ENCODE results near the gene PHLDB3. TPM values are rescaled to one million over a fixed set of nuclear protein-coding genes. Genes with fewer than 3 reads are reported as not detected.
"Not testable (repeated sequence)": the region's sequence is repeated elsewhere in the genome, so short reads cannot be mapped to it uniquely, and the experiment has no call there.

Gene PHLDB3
- total RNA-seq, result 17.3 and 20.2 TPM in 2 replicates

GRCh38 chr19:43504426-43505185, at the start of gene PHLDB3:
Gene PHLDB3 (minus strand): TSS chr19:43504746. CDS start chr19:43504118, 628 bp downstream.
- intact Hi-C loops (cut with micrococcal nuclease), result loop anchor here (1.0 to 5.0 kb wide), 5 partner anchors 22 to 1498 kb away; partner anchors contain the start of gene RELB

DNA sequence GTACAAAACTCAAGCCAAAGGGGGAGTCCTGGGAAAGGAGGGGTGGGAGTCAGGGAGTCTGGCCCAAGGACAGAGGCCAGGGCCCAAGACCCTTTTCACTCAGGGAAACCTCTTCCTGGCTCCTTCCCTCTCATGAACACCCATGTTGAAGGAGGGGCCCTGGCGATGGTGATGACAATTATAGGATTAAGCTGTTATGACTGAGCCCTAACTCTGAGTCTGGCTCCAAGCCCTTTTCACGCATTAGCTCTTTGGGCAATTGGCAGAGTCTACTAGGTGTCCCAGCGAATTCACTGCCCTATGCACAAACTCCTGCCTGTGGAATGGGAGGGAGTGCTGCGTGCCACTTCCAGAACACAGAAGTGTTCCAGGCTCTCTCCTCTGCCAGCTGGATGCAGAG, 49.1 kb upstream of the PHLDB3 start:
- intact Hi-C loops (cut with micrococcal nuclease), result no loop called here

- intact Hi-C loops (cut with micrococcal nuclease), result no loop called here
Observed at GRCh38 chr19:43552616-43553015, 48.1 kb upstream of the PHLDB3 start.

- intact Hi-C loops (cut with micrococcal nuclease), result no loop called here
Observed at GRCh38 chr19:43552198-43552450, 47.6 kb upstream of the PHLDB3 start.

- intact Hi-C loops (cut with micrococcal nuclease), result no loop called here
Observed at GRCh38 chr19:43551399-43552197, 47.1 kb upstream of the PHLDB3 start.

GRCh38 chr19:43548706-43549105, 44.2 kb upstream of the PHLDB3 start:
- intact Hi-C loops (cut with micrococcal nuclease), result no loop called here

- intact Hi-C loops (cut with micrococcal nuclease), result not testable (repeated sequence)
Observed at GRCh38 chr19:43547926-43548325, 43.4 kb upstream of the PHLDB3 start.

- intact Hi-C loops (cut with micrococcal nuclease), result no loop called here
Observed at GRCh38 chr19:43546581-43546980, 42.0 kb upstream of the PHLDB3 start.

DNA sequence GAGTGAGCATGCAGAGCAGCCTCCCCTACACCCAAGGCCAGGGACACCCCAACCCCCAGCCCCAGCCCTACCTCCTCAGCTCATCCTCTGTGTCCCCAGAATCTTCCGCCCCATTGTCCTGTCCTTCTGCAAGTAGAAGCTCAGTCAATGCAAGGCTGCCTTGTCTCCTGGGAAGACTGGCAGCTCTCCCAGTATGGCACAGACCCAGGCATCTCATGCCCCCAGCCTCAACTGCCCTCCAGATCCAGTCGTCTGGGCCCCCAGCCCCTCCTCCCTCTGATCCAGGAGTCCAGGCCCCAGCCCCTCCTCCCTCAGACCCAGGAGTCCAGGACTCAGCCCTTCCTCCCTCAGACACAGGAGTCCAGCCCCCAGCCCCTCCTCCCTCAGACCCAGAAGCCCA, 41.4 kb upstream of the PHLDB3 start:
- intact Hi-C loops (cut with micrococcal nuclease), result no loop called here

GRCh38 chr19:43545276-43545675, 40.7 kb upstream of the PHLDB3 start:
- intact Hi-C loops (cut with micrococcal nuclease), result no loop called here

DNA sequence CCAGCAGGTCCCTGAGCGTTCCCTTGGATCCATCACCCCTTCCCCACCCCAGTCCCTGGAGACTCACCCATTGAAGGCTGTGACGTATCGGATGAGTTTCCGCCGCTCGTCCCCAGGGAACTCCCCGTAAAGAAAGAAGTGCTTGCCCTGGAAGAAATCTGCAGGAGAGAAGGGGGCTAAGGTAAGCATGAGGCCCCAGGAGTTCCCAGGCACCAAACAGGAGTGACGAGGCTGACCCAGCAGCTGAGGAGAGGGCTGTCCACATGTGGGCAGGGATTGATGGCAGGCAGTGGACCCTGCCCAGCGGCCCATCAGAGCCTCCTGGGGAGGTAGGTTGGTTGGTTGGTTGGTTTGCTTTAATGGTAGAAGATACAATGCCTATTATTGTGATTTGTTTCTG, 39.5 kb upstream of the PHLDB3 start:
- intact Hi-C loops (cut with micrococcal nuclease), result no loop called here

DNA sequence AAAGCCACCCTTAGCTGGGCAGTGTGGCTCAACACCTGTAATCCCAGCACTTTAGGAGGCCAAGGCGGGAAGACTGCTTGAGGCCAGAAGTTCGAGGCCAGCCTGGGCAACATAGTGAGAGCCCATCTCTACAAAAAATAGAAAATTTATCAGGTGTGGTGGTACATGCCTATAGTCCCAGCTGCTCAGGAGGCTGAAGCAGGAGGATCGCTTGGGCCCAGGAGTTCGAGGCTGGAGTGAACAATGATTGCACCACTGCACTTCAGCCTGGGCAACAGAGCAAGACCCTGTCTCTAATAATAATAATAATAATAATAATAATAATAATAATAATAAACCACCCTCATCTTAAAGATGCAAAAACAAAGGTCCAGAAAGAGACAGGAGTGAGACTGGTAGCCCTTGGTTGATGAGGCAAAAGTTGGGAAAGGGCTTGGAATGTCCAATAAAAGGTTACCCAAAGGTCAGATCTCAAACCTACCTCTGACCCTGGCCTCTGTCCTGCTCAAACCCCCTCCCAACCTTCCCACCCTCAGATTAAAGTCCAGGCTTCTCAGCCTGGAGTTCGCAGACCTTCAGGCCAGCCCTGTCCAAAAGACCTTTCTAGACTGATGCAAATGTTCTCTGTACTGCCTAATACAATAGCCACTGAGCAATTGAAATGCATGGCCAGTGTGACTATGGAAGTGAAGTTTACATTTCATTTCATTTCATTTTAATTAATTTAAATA, 37.5 kb upstream of the PHLDB3 start:
- intact Hi-C loops (cut with micrococcal nuclease), result no loop called here

GRCh38 chr19:43540381-43540780, 35.8 kb upstream of the PHLDB3 start:
- intact Hi-C loops (cut with micrococcal nuclease), result no loop called here

GRCh38 chr19:43538922-43539321, 34.4 kb upstream of the PHLDB3 start:
- intact Hi-C loops (cut with micrococcal nuclease), result loop anchor here (10.0 kb wide), 1 partner anchor 216 kb away; the partner anchor contains the start of gene SMG9

GRCh38 chr19:43534816-43535761, 30.5 kb upstream of the PHLDB3 start:
- intact Hi-C loops (cut with micrococcal nuclease), result loop anchor here (1.0 to 10.0 kb wide), 2 partner anchors 72 to 220 kb away; partner anchors contain the start of gene SMG9

DNA sequence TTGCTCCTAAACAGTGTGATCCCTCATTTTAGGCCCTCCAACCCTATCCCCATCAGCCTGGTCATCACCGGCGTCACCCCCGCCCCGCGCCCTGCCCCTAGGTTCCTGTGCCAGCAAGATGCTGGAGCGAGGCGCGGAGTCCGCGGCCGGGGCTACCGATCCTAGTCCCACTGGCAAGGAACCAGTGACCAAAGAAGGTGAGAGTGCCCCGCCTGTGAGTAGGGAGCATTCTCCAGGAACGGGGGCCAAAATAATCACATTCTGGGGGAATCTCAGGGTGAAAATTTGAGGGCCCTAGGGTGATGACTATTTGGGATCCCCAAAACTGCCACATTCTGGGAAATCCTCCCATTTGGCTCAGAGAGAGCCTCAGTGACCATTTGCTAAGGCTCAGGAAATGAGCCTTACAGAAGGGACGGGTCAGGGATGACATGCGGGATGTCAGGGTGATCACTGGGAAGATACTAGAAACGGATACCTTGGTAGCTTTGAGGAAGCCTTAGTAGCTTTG, 29.8 kb upstream of the PHLDB3 start:
- intact Hi-C loops (cut with micrococcal nuclease), result loop anchor here (1.0 to 10.0 kb wide), 2 partner anchors 71 to 220 kb away; partner anchors contain the start of gene SMG9

DNA sequence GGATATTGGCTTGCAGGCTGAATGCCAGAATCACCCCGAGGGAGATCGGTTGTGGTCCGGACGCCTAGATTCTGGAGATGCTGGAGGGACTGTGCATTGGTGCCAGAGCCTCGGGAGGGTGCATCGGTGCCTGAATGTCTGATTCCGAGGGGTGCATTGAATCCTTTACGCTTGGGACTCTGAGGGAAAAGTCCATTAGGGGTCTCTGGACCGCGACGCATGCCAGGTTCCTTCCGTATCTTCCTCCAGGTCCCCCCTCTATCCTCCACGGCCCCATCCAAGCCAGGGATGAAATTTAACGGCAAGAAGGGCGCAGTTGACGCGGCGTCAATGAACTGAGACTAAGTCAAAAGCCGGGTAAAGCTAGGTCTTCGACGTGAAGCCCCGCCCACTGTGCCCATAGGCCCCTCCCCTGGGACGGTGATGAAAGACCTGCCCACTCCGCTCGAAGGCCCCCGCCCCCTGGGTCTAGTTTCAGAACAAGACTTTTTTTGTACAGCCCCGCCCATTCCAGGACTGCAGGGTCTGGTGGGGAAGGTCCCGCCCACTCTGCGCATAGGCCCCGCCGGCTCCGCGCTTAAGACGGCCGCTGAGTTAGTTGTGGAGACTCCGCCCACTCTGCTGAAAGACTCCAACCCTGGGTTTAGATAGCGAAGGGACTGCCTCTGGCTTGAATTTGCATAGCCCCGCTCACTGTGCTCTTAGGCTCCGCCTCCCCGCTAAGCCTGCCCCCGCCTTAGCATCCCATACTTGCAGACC, 29.2 kb upstream of the PHLDB3 start:
- intact Hi-C loops (cut with micrococcal nuclease), result loop anchor here (1.0 to 10.0 kb wide), 6 partner anchors 8 to 221 kb away; partner anchors contain the start of genes IRGQ, PINLYP, SMG9 and XRCC1

DNA sequence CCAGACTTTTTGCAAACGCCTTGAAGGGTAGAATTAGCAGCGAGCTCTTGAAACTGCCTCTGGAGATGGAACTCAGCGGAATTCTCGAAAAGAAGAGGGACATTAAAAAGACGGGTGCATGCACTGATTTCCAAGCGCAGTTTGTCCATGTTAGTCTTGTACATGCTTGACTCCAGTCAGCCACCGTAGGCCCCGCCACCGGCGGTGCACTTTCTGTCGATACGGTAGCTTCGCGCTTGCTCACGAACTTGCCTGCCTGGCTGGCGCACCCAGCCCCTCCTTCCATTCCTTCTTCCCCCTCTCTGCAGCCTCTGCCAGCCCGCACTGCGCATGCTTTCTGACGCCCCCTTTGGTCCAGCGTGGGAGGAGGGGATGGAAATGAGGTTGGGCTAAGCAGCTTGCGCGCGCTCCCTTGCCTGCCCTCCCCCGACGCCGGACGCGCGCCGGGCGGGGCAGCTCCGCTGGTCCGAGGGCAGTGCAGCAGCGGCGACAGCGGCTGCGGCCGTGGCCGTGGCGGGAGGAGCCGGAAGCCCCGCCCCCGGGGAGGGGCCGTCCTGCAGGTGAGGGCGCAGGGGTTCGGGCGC, 28.5 kb upstream of the PHLDB3 start, which contains the start of gene ZNF575:
Gene ZNF575, plus strand, starts transcription at position 227 of the 584 bp plus-strand sequence. CDS start 1,235 bp downstream, outside the sequence.
- intact Hi-C loops (cut with micrococcal nuclease), result loop anchor here (1.0 to 10.0 kb wide), 5 partner anchors 8 to 222 kb away; partner anchors contain the start of genes IRGQ, PINLYP, SMG9 and XRCC1

- intact Hi-C loops (cut with micrococcal nuclease), result loop anchor here (10.0 kb wide), 1 partner anchor 222 kb away; the partner anchor contains the start of gene SMG9
Observed at GRCh38 chr19:43532571-43532961, 28.0 kb upstream of the PHLDB3 start.

Measured in T-helper 2 cell treated with Interferon-gamma antibody and Interleukin-4, amounts not matched to agents 100 ng/mL and 5 ng/mL, for 36 hours (primary cell).